Stimulated activated CD8-positive, alpha-beta memory T cell treated with anti-CD3 and anti-CD28 coated beads, Interleukin-15, amount 100 ng/mL, for 4 hours (primary cell): ENCODE measurements around the gene STRN3.
"Not testable (repeated sequence)": the region's sequence is repeated elsewhere in the genome, so short reads cannot be mapped to it uniquely, and the experiment has no call there.

Experiments used
- DNase-seq, 2 donors: peaks; one replicate each; pipeline ENCODE4 v3.0.0-alpha.2; 2020; ENCODE audit warnings: low read depth in 2 of 2

Gene STRN3

DNA sequence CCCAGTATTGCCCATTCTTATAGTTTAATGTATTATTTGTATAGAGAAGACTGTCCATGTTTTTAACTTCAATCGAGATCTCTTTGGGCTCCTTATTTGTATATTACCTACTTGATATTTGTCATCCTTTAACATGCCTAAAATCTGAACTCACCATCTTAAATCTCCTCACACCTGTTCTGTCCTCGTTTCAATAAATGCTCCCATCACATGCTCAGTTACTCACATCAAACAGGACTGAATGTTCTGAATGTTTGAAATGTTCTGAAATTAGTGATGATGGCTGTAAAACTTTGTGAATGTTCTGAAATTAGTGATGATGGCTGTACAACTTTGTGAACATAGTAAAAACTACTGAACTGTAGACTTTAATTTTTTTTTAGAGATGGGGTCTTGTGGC lies 117.4 kb downstream of the STRN3 start:
- no peak for DNase-seq

DNA sequence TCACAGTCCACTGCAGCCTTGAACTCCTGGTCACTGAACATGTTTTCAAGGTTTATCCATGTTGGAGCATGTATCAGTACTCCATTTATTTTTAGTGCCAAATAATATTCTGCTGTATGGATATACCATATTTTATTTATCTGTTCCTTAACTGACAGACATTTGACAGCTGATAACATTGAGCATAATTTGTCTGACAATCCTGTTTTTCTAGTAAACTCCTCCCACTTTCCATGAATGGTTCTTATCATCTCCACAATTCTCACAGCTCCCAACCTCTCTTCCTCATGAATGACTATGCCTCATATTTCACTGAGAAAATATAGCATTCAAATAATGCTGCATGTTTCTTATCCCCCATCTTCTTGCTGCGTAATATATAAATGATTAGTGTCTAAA lies 118.5 kb downstream of the STRN3 start:
- no peak for DNase-seq

DNA sequence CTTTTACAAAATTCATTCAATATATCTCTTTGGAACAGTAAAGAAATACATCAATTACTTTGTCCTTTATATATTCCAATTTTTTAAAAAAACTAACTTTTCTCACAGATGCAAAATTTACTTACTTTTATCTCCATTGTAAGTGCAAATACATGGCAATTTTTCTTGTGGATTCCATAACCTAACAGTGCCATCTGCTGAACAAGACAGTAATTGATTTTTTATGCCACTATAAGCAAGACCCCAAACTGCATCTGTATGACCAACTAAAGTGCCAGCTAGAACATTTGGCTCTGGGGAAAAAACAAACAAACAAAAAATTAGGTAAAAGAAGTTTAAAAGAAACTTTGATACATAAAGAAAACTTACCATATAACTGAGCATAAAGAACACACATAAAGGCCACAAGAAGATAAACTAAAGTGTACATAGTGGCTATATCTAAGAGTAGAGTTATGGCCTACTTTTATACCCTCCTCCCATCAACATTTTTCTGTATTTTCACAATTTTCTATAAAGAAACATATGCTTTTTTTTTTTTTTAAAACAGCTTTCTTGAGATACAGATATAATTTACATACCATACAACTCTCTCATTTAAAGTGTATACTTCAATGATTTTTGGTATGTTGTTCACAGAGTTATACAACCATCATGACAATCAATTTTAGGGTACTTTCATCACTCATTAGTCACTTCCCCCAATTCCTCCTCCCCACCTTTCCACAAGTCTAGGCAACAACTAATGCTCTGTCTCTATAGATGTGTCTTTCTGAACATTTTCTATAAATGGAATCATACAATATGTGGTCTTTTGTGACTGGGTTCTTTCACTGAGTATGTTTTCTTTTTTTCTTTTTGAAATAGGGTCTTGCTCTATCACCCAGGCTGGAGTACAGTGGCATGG lies 119.2 kb downstream of the STRN3 start:
- DNase-seq = no peak

DNA sequence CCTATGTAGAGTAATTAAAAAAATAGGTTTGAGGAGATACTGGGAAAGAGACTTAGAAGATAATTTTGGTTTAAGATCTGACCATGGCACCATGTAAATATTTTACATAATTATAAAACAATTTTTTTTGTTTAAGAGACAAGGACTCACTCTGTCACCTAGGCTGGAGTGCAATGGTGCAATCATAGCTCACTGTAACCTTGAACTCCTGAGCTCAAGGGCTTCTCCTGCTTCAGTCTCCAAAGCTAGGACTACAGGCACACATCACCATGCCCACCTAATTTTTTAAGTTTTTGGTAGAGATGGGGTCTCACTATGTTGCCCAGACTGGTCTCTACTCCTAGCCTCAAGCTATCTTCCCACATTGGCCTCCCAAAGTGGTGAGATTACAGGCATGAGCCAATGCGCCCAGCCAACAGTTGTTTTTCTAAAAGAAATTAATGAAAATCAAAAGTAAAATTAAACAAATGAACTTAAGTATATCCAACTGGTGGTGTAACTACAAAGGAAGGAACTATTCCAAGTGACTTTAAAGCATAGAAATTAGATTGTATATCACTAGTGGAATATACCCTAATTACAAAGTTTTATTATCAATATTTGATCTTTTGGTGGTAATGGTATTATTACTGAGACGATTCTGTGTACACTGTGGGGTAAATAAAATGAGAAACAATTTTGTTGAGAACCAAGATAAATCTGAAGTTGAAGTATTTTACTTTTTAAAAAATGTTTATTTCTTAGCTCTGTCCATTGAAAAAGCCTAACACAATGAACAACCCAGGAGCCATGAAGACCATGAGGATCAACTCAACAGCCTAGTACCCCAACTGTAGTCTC lies 122.7 kb downstream of the STRN3 start:
- DNase-seq = no peak

DNA sequence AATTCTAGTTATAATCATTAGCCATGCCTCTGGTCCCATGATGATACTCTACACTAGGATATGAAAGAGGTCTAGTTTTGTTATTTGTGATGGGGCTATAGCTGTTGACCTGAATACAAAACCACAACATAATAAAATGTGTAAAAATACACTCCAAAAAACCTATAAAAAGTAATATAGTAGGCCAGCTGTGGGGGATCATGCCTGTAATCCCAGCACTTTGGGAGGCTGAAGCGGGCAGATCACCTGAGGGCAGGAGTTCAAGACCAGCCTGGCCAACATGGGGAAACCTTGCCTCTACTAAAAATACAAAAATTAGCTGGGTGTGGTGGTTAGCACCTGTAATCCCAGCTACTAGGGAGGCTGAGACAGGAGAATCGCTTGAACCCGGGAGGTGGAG lies 129.1 kb downstream of the STRN3 start:
- not testable (repeated sequence) for DNase-seq

DNA sequence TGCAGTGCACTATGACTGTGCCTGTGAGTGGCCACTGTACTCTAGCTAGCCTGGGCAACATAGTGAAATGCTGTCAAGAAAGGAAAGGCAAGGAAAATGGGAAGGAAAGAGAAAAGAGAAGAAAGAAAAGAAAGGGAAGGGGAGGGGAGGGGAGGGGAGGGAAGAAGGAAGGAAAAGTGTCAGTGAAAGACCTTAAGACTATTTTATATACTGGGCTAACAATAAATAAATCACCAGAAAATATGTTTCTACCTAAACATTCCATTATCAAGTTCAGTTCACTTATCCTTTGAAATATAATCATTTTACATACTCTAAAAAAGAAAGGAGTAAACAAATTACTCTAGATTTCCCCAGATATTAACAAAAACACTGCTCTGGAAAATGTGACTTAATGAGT lies 129.7 kb downstream of the STRN3 start:
- DNase-seq = no peak

DNA sequence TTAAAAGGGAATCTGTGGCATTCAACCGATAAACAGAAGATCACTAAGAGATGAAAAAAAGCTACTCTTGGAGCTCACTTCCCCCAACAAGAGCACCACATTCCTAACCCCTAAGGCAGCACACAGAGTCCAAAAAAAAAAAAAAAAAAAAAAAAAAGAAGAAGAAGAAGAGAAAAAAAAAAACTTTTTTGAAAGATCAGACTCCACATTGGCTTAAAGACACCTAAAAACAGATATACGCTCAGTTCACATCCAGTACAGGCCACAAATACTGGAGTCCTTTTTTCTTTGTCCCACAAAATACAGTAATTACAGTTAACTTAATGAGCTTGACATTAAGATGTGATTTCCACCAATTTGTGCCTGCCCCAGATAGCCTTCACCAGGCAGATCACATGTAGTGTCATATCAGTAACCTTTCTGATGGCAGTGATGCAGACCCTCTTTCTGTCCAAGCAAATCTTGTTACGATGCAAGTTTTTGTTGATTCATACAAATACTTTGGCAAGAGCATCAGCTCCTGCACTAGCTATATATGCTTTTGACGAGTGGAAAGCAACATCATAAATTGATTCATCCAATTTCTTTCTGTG lies 131.2 kb downstream of the STRN3 start:
- DNase-seq = no peak

- no peak for DNase-seq
These were observed 132.4 kb downstream of the STRN3 start for GRCh38 chr14:30893819-30894218.

GRCh38 chr14:30889244-30889594 lies 137.0 kb downstream of the STRN3 start:
- no peak for DNase-seq

GRCh38 chr14:30888480-30889243 lies 137.5 kb downstream of the STRN3 start:
- no peak for DNase-seq

DNA sequence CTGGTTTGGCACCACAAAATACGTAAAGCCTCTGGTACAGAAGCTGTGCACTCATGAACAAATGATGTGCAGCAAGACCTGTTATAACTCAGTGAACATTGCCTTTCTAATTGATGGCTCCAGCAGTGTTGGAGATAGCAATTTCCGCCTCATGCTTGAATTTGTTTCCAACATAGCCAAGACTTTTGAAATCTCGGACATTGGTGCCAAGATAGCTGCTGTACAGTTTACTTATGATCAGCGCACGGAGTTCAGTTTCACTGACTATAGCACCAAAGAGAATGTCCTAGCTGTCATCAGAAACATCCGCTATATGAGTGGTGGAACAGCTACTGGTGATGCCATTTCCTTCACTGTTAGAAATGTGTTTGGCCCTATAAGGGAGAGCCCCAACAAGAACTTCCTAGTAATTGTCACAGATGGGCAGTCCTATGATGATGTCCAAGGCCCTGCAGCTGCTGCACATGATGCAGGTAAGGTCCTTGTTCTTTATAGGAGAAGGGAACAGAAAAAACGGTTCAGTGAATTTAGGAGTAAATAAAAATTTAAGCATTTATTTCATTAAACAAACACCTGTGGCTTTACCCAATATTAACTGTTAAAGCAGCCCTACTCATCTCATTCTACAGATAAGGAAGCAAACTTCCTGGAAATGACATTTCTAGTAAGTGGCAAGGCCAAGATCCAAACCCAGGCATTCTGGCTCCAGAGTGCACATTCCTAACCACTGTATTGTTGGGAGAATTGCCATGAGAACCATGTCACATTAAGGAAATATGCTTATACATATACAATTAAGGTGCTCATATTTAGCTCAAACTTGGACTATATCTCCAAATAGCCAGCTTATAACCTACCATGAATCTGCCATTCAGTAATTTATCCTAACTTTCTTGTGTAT lies 140.1 kb downstream of the STRN3 start:
- no peak for DNase-seq

- DNase-seq = no peak
These were observed 141.3 kb downstream of the STRN3 start for GRCh38 chr14:30884901-30885300.

DNA sequence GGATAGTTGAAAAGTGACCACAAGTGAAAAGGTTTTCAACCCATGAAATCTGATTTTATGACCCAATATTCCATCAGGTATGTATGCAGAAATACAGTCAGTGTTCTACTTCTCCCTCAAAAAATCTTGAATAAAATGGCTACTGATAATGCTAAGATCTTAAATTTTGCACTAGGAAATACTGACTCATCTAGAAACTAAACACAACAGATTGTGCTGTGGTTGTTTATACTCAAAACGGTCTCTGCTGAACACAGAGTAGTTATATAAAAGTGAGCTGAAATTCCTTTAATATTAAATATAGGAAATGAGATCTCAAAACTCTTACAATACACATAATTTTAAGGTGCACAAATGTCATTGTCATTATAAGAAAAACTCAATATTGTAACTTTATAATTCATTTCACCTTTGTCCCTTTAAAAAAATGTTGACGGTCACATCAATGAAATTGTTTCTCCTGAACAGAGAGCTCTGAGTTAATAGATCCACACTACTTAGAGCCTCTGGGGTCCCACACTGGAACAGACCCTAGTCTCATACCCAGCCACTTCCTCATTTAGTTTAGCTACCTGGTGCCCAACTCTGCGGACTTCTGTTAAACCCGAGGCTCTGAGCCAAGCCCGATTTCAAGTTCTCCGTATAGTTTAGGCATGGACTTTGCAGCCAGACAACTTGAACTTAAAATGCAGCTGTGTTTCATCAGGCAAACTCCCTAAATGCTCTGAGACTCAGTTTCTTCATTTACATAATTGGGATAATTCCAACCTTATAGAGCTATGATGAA lies 142.5 kb downstream of the STRN3 start:
- DNase-seq = no peak

DNA sequence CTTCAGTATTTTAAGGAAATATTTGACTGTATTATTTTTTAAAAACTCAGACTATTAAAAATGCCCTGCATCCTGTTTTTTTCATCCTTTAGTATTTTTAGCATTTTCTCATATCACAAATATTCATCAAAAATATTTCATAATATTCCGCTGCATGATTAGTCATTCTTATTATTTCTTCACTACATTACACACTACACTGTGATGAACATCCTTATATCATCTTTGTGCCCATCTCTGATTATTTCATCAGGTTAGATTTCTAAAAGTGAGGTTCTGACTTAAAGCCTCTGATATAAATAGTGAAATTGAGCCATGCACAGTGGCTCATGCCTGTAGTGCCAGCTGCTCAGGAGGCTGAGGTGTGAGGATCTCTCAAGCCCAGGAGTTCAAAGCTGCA lies 143.7 kb downstream of the STRN3 start:
- DNase-seq = no peak

DNA sequence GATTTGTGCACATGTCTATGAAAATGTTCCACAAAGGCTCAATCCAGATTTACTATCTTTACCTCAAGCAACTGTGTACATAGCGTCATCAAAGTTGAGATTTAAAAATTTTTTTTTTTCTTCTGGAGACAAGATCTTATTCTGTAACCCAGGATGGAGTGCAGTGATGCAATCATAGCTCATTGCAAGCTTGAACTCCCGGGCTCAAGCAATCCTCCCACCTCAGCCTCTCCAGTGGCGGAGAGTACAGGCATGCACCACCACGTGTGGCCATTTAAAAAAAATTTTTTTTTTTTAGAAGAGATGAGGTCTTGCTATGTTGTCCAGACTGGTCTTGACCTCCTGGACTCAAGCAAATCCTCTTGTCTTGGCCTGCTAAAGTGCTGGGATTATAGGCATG lies 149.5 kb downstream of the STRN3 start:
- no peak for DNase-seq

DNA sequence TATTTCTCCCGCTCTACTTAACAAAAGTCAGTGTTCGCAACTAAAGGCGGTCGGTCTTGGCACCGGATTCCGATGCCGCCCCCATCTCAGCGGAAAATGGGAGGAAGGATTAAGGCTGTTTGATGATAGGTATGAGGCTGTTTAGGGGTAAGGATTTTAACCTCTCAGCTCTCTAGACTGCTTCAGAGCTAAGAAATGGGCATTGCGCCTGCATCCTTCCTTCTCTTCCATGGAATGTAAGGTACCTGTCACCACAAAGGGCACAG lies 150.5 kb downstream of the STRN3 start:
- no peak for DNase-seq

DNA sequence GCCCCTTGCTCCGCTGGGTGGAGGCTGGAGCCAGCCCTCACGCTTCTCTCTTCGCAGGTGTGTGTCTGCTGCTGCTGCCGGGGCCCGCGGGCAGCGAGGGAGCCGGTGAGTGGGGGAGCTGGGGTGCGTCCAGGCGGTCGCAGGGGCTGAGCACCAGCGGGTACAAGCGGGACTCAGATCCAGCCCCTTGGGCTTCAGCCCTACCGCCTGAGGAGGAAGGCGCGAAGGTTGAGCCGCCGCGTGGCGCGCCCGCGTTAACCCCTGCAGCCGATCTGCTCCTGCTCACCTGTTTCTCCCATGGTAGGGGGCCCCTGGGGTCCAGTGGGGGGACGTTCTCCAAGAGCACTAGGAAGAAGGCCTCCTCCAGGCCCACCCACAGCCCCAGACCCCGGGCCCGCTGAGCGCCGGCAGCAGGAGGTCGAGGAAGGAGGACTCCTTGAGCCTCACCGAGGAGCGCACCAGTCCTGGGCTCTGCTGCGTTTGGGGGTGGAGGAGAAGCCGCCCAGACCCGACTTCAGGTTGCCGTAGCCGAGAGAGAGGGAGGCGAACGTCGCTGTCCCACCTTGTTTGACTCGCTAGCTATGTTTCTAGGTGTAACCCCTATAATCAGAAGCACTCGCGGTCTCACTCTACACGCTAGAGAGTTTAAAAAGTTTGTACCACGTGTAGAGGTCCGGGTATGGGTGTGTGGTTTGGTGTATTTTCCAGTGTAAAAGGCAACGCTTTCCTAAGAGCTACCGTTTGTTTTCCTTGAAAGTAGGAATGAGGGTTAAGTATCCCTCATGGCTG lies 151.0 kb downstream of the STRN3 start:
- DNase-seq = no peak

- no peak for DNase-seq
These were observed 151.8 kb downstream of the STRN3 start, which contains the start of gene COCH for GRCh38 chr14:30874120-30874998. TSS of gene COCH (plus strand) at chr14:30874559. CDS start at chr14:30874939, 380 bp downstream.
